Activated CD8-positive, alpha-beta memory T cell treated with anti-CD3 and anti-CD28 coated beads, Interleukin-2, amount 50 U/mL, for 1 hour (primary cell): ENCODE measurements around the gene IQCF2.
"Not testable (repeated sequence)": the region's sequence is repeated elsewhere in the genome, so short reads cannot be mapped to it uniquely, and the experiment has no call there.

Experiments used
- DNase-seq: peaks from one replicate; pipeline ENCODE4 v3.0.0-alpha.2; 2020; ENCODE audit errors: extremely low read depth

The IQCF2 gene

GRCh38 chr3:51876186-51876585 is 14.8 kb downstream of the IQCF2 start:
- no peak for DNase-seq

- DNase-seq, result no peak
Measured at GRCh38 chr3:51879937-51880336, 18.5 kb downstream of the IQCF2 start.

GRCh38 chr3:51886447-51886846 is 25.0 kb downstream of the IQCF2 start:
- no peak for DNase-seq

GRCh38 chr3:51887620-51888019 is 26.2 kb downstream of the IQCF2 start:
- DNase-seq, result no peak

- no peak for DNase-seq
Measured at GRCh38 chr3:51888463-51889105, 27.2 kb downstream of the IQCF2 start.

DNA sequence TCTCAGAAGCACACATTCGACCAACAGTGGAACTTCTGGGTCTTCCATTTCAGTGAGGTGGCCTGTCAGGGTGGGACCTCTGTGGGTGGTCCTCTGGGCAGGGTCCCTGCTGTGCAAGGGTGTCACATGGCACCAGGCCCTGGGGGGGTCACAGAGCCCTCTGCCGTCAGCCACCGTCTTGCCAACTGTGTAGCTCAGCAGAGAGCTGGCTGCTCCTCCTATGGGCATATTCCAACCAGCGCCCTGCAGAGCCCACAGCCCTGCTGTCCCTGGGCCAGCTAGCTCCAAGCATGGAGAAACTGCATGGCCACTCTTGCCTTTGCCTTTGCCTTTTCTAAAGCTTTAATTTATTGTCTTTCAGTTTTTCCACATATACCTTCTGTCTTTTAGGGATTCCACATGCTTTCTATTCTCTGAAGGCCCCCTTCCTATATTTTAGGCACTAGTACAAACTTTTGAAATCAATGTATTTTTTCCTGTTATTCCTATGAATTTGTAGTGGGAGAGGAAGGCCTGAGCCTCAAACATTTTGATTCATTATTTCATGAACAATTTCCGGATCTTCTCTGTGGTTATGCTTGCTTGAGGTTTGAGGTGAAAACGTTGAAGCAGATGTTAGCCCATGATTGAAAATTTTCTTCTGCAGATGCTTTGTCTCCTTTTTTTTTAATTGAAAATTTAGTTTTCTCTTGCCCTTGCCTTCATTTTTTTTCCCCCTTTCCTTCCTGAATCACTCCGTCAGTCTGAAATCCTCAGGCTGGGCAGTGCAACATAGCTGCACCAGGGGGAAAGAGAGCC is 30.0 kb downstream of the IQCF2 start:
- DNase-seq, result no peak

DNA sequence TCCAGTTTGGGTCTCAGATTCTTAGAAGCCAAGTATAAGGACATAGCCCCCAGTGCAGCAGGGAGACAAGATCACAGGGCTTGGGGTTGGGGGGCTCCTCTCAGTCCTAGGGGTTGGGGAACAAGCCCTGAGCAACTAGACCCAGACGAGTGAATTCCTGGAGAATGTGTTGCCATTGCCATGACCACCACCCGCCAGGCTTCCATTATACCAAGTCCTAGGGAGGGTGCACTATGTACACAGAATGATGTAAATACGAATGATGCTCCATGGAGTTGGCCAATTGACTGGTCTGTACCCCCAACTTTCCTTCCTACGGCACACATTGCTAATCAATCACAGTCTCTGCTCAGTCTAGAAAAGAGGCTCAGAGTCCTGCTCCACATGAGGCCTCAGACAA is 33.0 kb downstream of the IQCF2 start:
- DNase-seq, result no peak

- DNase-seq, result no peak
Measured at GRCh38 chr3:51894939-51895338, 33.5 kb downstream of the IQCF2 start.

GRCh38 chr3:51896607-51897305 is 35.3 kb downstream of the IQCF2 start:
- no peak for DNase-seq

- no peak for DNase-seq
Measured at GRCh38 chr3:51897391-51897790, 36.0 kb downstream of the IQCF2 start.

GRCh38 chr3:51900043-51900442 is 38.6 kb downstream of the IQCF2 start:
- not testable (repeated sequence) for DNase-seq

DNA sequence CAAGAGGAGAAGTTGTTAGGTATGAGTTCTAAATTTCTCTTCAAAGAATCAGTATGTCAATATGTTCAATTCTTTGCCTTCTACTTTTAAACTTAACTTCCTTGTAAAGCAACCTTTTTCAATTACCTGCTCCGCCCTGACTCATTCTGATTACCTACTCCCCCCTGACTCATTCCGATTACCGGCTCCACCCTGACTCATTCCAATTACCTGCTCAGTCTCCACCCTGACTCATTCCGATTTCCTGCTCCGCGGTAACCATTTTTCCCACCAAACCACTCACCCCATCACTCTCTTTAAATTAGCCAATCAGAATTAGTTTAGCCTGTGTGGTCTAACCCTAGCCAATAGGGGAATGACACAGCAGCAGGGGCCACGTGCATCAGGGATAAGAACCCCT is 40.9 kb downstream of the IQCF2 start:
- DNase-seq, result not testable (repeated sequence)

- DNase-seq, result no peak
Measured at GRCh38 chr3:51904034-51904823, 42.8 kb downstream of the IQCF2 start.

DNA sequence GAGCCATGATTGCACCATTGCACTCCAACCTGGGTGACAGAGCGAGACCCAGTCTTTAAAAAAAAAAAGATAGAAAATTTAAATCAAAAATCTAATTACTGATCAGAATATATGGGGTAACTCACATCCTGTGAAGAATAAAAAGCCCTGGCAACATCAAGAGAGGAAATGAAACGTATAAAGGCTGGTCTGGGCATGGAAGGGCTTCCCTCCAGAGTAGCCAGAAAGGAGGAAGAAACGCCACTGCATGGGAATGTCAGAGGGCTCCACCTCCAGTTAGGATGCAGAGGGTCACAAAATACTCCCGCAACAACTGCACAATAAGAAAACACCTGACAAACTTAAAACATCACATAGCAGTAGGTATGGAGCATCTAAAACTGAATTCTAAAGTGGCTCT is 46.6 kb downstream of the IQCF2 start:
- DNase-seq, result no peak
